ENCODE measurements around the gene CDC123. TPM values are rescaled to one million over a fixed set of nuclear protein-coding genes. Genes with fewer than 3 reads are reported as not detected.
"Not testable (repeated sequence)": the region's sequence is repeated elsewhere in the genome, so short reads cannot be mapped to it uniquely, and the experiment has no call there.

CDC123 gene, protein sequence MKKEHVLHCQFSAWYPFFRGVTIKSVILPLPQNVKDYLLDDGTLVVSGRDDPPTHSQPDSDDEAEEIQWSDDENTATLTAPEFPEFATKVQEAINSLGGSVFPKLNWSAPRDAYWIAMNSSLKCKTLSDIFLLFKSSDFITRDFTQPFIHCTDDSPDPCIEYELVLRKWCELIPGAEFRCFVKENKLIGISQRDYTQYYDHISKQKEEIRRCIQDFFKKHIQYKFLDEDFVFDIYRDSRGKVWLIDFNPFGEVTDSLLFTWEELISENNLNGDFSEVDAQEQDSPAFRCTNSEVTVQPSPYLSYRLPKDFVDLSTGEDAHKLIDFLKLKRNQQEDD
- polyA plus RNA-seq (2013, experiment 1 of 2; ENCODE audit: insufficient read length) = 121 TPM
- 129 TPM for polyA plus RNA-seq (2013, experiment 2 of 2; ENCODE audit: insufficient read length)

DNA sequence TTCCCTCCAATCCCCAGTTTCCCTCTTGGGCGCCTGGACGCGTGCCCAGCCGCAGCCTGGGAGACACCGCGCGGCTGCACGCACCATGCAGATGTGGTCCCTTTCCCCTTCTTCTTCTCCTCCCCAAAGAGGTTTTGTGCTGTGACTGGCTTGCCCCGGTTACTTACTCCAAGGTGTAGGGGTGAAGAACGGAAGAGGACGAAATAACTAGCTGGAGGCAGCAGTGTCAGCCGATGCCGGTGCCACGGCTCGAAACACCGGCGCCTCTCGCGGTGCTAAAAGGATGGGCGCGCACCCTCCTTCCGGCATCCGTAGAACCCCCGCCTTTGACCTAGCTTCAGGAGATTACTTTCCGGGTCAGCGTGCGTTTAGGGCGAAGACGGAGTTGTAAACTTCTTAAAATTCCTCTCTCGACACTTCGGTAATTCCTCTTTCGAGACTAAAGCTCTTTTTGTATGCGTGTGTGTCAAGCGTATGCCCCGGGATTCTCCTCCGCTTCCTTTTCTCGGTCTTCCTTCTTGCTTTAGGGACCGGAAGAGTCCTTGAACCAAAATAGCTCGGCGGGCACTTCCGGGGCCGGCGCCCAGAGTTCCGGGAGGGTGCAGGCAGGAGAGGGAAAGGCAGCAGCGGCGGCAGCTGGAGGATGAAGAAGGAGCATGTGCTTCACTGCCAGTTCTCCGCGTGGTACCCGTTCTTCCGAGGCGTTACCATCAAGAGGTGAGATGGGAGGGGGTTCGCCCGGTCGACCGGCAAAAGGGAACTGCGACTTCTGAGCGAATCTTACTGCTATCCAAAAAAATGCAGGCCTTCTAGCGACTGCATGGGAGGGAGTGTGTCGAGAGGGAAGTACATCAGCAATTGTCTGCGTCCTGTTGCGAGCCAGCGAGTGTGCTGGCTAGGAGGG is at the start of gene CDC123, which contains the start of gene NUDT5:
Gene CDC123 (plus strand): TSS at position 586 of the 904 bp plus-strand sequence. CDS start 58 bp downstream, at position 644.
Gene NUDT5 (minus strand): TSS at position 289 of the 904 bp plus-strand sequence. CDS start 9,600 bp downstream, outside the sequence.
- peak; percentile 90 for DNase-seq

DNA sequence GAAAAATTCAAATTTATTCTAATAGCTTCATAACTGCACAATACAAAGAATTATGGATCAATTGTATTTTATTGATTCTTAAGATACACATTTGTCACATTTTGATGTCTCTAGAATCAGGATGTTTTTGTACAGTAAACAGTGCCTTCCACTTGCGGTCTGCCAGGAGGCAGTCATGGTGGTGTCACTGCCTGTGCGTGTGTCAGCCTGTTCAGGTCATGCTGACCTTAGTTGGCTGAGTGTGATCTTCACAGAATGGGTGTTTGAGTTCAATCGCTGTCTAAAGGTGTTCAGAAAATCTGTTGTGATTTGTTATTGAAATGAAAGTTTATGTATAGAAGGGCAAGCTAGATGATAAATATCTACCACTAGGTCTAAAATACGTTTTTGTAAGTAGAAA is 45.8 kb upstream of the CDC123 start:
- no peak for DNase-seq

DNA sequence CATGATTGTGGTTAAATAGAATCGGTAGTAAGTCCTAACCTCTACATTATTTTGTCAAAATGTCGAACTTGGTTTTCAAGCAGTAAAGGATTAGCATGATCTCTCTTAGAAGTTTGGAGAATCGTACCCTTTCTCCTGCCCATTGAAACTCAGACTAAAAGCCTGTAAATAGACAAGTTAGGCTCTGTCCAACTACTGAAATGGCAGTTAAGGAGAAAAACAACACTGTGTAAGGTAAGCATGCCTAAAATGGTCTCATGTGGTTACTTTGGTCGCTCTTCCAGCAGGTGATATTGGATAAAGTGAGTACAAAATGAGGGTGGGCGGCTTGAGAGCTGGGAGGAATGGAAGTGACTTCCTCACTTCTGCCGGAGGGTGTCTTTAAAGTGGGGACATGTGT is 41.5 kb upstream of the CDC123 start:
- DNase-seq = no peak

DNA sequence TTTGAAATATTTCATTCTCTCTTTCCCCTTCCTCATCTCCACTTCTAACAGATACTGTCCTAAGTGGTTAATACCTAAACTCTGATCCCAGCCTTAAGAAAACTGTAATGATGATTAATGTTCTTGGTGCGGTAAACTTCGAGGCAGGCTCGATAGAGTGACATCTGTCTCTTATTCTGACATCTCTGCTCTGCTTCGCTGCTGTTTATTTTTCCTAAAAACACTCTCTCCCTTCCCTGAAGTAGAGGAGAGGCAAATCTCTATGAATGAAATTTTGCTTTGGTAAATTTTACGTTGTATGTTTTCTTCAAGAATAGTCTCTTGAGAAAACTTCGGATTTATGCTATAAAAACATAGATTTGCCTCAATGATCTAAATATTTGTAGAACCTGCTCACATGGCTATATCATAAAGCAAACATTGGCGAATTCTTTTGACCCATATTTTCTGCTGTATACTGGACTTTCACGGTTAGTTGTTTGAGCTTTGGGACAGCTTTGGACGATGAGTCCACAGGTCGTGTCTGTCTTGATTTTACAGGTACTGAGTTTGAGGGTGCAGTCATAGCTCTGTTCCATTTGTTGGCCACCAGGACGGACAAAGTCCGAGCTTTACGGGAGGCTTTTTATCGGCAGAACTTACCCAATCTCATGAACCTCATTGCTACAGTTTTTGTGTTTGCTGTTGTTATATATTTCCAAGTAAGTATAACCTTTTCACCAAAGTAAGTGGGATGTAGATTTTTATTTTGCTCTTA is 39.4 kb upstream of the CDC123 start:
- no peak for DNase-seq

DNA sequence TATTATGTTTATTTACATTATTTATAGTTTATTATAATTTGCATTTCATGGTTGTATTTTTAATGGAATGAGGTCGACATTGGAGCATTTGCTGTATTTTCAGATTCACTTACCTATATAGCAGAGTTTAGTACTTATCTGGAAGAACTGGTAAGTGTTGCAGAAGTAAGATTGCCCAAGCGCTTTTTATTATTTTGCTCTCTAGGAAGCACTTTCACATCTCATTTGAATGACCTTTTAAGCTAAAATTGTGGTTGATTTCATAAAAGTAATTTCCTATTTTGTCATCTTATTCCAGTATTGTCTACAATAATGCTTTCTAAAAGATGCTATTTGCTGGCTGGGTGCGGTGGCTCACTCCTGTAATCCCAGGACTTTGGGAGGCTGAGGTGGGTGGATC is 37.9 kb upstream of the CDC123 start:
- no peak for DNase-seq

DNA sequence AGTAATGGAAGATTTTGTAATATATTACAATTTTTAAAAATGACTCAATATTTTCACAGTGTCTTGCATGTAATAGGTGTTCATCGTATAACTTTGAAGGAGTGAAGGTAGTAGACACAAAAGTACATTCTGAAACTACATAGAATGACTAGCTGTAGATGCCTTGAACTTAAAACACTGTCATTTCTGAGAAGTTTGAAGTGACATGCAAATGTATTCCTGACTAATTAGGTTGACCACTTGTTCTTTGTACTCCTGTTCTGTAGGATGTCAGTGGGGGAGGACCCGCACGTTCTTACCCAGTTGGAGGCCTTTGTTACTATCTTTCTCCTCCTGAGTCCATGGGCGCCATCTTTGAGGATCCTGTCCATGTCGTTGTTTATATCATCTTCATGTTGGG is 35.3 kb upstream of the CDC123 start:
- no peak for DNase-seq

DNA sequence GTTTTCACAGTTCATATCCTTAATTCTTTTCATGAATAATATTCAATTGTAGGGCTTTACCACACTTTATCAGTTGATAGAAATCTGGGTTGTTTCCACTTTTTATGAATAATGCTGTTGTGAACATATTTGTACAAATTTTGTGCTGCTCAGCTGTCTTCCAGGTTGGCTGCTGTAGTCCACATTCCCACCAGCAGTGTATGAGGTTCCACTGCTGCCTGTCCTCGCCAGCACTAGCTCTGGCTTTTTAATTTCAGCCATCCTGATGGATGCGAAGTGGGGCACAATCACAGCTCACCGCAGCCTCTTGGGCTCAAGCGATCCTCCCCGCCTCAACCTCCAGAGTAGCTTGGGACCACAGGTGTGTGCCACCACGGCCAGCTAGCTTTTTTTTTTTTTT is 33.1 kb upstream of the CDC123 start:
- DNase-seq = no peak

DNA sequence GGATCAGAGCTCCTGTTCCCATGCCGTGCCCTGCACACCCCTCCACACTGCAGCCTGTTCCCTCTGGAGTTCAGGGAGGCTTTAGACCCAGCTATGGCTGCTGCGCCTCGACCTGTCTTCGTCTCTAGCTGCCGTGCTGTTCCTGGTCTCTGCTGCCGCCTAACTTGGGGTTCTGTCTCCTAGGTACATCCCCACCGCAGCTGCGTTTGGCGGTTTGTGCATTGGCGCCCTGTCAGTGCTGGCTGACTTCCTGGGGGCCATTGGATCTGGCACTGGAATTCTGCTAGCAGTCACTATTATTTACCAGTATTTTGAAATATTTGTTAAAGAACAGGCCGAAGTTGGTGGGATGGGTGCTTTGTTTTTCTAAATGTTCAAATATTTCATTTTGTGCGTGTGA is 31.9 kb upstream of the CDC123 start:
- DNase-seq = no peak

DNA sequence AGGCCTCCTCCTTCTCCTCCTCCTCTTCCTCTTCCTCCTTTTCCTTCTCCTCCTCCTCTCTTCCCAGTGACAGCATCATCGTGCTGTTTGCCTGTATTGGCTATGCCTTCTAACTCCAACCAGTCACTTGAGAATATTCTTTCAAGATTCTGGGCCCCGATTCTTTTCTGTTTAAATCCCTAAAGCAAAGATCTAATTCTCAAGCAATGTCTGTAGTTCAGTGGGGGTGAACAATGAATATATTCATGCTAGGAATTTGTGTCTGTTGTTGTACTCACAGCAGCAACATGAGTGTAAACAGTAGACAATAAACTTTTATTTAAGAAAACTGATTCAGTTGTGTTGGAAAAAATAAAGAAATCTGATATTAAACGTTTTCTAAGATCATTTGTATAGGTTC is 31.0 kb upstream of the CDC123 start:
- DNase-seq = no peak

DNA sequence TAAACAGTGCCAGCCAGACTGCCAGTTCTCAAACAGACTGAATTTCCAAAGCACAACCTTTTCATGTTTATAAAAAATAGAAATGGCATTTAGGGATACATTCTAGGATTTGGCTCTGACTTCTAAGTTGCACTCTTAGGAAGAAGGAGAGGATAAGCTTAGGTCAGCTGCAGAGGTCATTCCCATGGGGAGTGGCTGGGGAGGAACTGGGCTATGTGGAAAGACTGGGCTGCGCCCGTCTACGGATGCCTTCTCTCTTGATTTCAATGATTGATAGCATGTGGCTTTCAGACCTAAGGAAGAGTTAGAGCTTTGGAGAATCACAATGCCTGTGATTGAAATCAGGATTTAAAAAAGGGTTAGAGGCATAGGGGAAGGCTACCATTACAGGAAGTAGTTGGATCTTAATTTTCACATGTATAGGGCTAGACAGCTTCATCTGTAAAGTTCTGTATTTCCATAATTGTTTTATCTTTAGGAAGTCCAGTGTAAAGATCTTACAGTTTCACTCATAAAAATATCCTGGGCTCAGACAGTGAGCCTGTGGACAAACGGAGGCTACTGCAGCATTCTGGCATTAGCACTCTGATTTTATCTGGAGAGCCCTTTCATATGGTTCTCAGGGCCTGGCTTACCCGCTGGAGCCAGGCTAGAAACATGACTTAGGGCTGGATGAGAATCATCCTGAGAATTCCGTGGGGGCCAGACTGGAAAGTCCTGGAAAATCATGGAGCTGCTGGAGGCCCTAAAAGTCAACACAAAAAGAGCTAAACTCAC is 29.8 kb upstream of the CDC123 start:
- no peak for DNase-seq

DNA sequence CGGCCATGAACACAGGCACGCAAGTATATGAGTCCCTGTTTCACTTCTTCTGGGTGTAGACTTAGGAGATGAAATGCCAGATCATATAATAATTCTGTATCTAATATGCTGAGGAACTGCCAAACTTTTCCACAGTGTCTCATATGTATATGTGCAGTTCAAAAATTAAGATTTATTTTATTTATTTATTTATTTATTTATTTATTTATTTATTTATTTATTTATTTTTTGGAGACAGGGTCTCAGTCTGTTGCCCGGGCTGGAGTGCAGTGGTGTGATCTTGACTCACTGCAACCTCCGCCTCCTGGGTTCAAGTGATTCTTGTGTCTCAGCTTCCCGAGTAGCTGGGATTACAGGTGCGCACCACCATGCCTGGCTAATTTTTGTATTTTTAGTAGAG is 24.5 kb upstream of the CDC123 start:
- DNase-seq = not testable (repeated sequence)

DNA sequence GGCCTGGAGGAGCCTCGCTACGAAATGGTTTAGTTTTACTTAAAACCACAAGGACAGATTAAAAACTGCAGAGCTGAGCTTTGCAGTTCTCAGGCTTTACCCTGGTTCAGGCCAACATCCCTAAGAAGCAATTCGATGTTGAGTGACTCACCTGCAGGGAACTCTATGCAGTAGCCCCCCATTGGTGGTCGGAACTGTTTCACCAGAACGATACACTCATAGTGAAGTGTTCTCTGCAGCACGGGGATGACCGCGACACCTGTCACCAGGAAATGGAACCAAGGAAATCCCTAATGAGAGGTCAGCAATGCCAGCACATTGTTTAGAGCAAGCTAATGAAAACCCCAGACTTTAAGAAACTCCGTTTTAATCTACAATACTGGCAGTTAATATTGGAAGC is 18.3 kb upstream of the CDC123 start:
- DNase-seq = no peak

DNA sequence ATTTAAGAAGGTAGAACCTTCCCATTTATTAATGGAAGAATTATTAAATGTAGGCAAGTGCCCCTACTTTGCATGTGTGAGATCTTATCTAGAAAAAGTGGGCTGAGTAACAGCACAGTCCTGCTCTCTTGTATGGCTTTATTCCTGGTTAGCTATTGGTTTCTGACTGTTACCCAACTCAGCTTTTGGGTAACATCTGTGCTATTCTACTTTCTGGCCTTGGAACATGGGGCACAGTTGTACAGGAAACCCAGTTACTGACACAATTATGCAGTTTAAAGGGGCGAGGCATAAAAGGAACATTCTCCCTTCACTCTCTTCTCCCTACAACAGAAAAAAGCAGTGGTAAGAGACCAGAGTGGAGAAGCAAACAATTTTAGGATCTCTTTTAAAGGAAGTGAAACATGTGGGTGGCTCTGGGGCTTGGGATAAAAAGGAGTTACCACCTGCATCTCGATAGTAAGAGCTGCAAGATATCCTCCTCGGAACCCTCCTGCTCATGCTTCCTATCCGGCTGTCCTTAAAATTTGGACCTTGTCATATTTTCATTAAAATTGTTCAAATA is 16.3 kb upstream of the CDC123 start:
- DNase-seq = no peak

DNA sequence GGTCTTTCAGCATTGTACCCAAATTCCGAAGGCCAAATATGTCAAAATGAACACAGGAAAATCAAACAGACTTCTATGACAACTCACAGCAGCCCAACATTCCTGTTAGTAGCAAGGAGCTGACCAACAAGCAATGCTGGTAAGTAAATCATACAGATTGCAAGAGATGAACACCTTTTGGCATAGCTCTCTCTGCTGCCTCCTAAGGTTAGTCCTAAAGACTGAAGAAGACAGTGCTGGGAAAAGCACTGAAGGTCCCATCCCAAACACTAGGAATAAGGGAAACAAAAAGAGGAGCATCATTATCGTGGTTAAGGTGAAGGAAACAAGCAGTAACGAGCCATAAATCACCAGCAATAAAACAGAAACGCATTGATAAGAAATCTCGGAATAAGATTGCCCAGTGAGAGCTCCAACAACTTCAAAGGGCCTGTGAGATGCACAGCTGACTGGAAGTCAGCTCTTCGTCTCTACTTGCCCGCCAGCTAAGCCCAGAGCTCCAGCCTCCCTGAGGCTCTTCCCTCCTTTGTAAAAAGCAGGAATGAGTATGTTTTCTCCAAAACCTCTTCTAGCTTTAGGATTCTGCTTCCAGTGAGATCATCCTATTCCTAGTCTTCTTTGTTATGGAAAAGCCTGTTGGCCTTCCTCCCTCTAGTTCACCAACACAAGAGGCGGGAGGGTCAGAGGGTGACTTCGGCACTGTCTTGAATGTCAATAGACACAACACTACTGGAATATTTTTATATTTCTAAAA is 15.6 kb upstream of the CDC123 start:
- no peak for DNase-seq

DNA sequence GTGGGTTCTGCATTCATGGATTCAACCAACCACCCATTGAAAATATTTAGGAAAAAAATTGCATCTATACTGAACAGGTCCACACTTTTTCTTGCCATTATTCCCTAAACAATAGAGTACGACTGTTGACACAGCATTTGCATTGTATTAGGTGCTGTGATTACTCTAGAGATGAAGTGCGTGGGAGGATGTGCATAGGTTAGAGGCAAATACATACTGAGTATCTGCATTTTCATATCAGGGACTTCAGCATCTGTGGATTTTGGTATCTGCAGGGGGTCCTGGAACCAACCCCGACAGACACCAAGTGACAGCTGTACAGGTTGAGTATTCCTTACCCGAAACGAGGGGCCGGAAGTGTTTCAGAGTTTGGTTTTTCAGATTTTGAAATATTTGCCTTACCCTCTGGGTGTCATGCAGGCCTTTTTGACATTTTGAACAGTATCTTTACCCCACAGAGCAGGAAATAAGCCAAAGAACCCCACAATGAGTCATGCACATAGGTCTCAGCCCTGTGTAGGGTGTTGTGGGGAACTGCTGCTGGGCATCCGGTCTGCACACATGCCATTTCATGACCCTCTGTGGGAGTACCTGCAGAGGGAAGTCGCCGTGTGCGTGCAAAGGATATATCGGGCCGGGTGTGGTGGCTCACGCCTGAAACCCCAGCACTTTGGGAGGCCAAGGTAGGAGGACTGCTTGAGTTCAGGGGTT is 14.8 kb upstream of the CDC123 start:
- DNase-seq = no peak

DNA sequence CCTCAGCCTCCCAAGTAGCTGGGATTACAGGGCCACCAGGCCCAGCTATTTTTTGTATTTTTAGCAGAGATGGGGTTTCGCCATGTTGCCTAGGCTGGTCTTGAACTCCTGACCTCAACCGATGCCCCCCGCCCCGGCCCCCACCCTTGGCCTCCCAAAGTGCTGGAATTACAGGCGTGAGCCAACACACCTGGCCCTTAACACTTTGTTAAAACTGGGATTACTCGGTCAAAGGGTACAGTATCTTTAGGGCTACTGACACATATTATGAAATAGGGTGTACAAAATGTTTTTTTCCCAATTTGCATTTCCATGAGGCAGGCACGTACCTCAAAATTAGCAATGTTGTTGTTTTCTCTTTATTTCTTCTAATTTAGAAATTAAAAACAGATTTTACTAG is 11.8 kb upstream of the CDC123 start:
- DNase-seq = no peak

DNA sequence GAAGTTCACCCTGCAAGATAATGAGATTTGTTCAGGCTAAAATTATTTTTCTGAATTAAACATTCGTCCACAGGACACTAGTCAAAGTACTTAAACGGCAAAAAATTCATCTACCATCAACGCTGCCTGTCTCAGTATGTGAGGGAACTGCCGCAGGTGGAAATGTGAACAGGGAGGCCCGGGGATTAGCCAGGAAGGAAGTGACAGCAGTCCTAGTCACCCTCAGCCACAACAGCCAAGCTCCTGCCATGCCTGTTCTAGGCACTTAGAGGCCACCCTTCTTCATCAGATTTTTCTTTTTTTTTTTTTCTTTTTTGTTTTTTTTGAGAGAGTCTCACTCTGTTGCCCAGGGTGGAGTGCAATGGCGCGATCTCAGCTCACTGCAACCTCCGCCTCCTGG is 9.7 kb upstream of the CDC123 start:
- DNase-seq = no peak

DNA sequence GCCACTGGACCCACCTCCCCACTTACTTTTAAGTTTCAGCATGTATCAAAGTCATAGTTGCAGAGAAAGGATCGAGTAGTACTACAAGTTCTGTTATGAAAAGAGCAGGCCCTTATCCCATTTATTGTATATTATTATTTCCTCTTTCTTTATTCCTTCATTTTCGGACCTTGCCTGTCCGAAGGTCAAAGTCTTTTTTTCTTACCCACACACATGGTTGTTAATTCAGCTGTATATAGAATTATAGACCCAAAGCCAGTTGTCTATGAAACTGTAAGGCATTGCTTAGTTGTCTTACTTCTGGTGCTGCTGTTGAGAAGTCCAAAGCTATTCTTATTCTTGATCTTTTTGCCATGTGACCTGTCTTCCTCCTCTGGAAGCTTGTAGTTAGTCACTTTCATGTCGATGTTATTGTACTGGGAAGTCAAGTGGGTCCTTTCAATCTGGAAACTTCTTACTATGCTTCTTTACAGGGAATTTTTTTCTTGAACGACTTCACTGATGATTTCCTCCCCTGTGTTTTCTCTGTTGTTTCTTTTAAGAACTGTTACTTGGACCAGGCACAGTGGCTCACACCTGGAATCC is 8.6 kb upstream of the CDC123 start:
- DNase-seq = no peak

DNA sequence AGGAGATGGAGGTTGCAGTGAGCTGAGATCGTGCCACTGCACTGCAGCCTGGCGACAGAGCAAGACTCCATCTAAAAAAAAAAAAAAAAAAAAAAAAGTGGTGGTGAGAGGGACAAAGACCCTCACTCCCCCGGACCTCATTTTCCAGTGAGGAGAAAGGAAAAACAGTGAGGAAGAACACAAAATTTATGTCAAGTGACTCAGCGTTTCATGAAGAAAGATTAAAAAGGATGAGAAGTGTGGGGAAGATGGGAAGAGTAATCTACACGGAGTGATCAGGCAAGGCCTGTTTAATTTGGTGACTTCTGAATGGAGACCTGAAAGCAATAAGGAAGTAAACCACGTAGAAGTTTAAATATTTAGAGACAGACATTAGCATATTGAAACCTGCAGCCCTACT is 7.3 kb upstream of the CDC123 start:
- DNase-seq = no peak

DNA sequence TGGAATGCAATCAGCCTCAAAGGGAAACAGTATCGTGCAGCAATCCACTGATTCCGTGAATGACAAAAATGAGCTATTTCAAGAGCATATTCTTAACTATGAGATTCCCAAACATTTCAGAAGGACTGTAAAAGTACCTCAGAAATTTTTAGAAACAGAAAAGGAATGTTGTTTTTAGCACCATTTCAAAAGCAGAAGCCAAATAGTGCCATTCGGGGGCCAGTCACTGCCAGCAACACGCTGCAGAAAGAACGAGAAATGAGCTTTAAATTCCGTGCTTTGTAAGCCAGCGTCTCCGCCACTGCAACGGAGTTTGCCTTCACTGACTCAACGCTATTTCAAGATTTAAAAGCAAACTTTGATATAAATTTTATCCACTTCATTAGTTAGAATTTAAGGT is 6.6 kb upstream of the CDC123 start:
- no peak for DNase-seq
